Measurements from ENCODE around the gene LILRA1.
"Not testable (repeated sequence)": the region's sequence is repeated elsewhere in the genome, so short reads cannot be mapped to it uniquely, and the experiment has no call there.

LILRA1 gene

GRCh38 chr19:54577334-54577733, 16.1 kb upstream of the LILRA1 start:
- no peak for DNase-seq (ENCODE audit: low spot score)

- DNase-seq (ENCODE audit: low spot score), result not testable (repeated sequence)
These were observed 15.2 kb upstream of the LILRA1 start for GRCh38 chr19:54578268-54578667.

- DNase-seq (ENCODE audit: low spot score), result no peak
These were observed 7.0 kb upstream of the LILRA1 start for GRCh38 chr19:54586397-54586796.

GRCh38 chr19:54587026-54587425, 6.4 kb upstream of the LILRA1 start:
- no peak for DNase-seq (ENCODE audit: low spot score)

- not testable (repeated sequence) for DNase-seq (ENCODE audit: low spot score)
These were observed 647 bp downstream of the LILRA1 start for GRCh38 chr19:54593931-54594626.

- no peak for DNase-seq (ENCODE audit: low spot score)
These were observed 1.3 kb downstream of the LILRA1 start for GRCh38 chr19:54594737-54595136.

- DNase-seq (ENCODE audit: low spot score), result not testable (repeated sequence)
These were observed 2.4 kb downstream of the LILRA1 start for GRCh38 chr19:54595680-54596436.

- no peak for DNase-seq (ENCODE audit: low spot score)
These were observed 6.8 kb downstream of the LILRA1 start for GRCh38 chr19:54600212-54600611.

GRCh38 chr19:54606230-54606629, 12.8 kb downstream of the LILRA1 start:
- no peak for DNase-seq (ENCODE audit: low spot score)

GRCh38 chr19:54606891-54607784, 13.7 kb downstream of the LILRA1 start:
- no peak for DNase-seq (ENCODE audit: low spot score)

GRCh38 chr19:54607785-54608150, 14.3 kb downstream of the LILRA1 start:
- no peak for DNase-seq (ENCODE audit: low spot score)

- DNase-seq (ENCODE audit: low spot score), result no peak
These were observed 14.8 kb downstream of the LILRA1 start for GRCh38 chr19:54608205-54608604.

- no peak for DNase-seq (ENCODE audit: low spot score)
These were observed 15.4 kb downstream of the LILRA1 start for GRCh38 chr19:54608792-54609191.

GRCh38 chr19:54609356-54609791, 15.9 kb downstream of the LILRA1 start:
- DNase-seq (ENCODE audit: low spot score), result no peak

GRCh38 chr19:54612428-54612827, 19.0 kb downstream of the LILRA1 start:
- DNase-seq (ENCODE audit: low spot score), result no peak

GRCh38 chr19:54614726-54615125, 21.3 kb downstream of the LILRA1 start:
- no peak for DNase-seq (ENCODE audit: low spot score)

GRCh38 chr19:54616057-54616456, 22.6 kb downstream of the LILRA1 start:
- DNase-seq (ENCODE audit: low spot score), result no peak

GRCh38 chr19:54616821-54617560, 23.6 kb downstream of the LILRA1 start:
- DNase-seq (ENCODE audit: low spot score), result no peak

GRCh38 chr19:54620464-54620863, 27.0 kb downstream of the LILRA1 start:
- no peak for DNase-seq (ENCODE audit: low spot score)

GRCh38 chr19:54622431-54622830, 29.0 kb downstream of the LILRA1 start:
- DNase-seq (ENCODE audit: low spot score), result no peak

- DNase-seq (ENCODE audit: low spot score), result not testable (repeated sequence)
These were observed 30.8 kb downstream of the LILRA1 start for GRCh38 chr19:54624234-54624633.

Measured in SW480 (cell line).